KOPT-K1 (cell line): ENCODE measurements around the gene UMODL1.

Experiments used
- H3K27ac ChIP-seq: fragments of 200-600 bp; sonication (generic); 2 replicates; pipeline ENCODE4 v1.5.1; 2016; ENCODE audit warnings: antibody characterized with exemption, mild to moderate bottlenecking, low read depth, low read length; ENCODE audit not compliant: poor library complexity, severe bottlenecking
- H3K36me3 ChIP-seq: fragments of 200-600 bp; sonication (generic); 2 replicates; pipeline ENCODE4 v1.5.1; 2017; ENCODE audit warnings: antibody characterized with exemption, mild to moderate bottlenecking, low read length, moderate library complexity; ENCODE audit not compliant: insufficient read depth
- H3K9me3 ChIP-seq: fragments of 200-600 bp; sonication (generic); 2 replicates; pipeline ENCODE4 v1.5.1; 2017; ENCODE audit warnings: antibody characterized with exemption, low read length, mild to moderate bottlenecking; ENCODE audit not compliant: insufficient read depth, poor library complexity, severe bottlenecking

UMODL1 gene

DNA sequence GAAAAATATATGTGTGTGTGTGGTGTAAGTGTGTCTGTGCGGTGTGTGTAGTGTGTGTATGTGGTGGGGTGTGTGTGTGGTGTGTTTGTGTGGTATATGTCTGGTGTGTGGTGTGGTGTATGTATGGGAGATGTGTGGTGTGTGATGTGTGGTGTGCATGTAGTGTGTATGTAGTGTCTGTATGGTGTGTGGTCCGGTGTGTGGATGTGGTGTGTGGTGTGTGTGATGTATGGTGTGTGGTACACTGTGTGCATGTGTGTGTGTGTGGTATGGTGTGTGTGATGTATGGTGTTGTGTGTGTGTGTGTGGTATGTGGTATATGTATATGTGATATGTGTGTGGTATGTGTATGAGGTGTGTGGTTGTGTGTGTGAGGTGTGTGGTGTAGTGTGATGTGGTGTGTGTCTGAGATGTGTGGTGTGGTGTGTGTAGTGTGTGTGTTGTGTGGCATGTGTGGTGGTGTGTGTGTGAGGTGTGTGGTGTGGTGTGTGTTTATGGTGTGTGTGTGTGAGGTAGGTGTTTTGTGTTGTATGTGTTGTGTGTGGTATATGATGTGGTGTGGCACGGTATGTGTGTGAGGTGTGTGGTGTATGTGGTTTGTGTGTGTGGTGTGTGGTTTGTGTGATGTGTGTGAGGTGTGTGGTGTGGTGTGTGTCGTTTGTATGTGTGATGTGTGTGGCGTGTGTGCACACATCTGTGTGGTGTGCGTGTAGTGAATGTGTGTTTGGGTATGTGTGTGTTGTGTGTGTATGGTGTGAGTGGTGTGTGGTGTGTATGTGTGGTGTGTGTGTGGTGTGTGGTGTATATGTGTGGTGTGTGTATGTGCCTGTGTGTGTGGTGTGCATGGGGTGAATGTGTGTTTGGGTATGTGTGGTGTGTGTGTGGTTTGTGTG lies 112.5 kb downstream of the UMODL1 start:
- Histone ChIP-seq H3K36me3 (no peaks in the 10 kb centered on the region), H3K27ac (no peak overlapping the region), H3K9me3 (peaks cover 22% of the 10 kb centered on the region)

DNA sequence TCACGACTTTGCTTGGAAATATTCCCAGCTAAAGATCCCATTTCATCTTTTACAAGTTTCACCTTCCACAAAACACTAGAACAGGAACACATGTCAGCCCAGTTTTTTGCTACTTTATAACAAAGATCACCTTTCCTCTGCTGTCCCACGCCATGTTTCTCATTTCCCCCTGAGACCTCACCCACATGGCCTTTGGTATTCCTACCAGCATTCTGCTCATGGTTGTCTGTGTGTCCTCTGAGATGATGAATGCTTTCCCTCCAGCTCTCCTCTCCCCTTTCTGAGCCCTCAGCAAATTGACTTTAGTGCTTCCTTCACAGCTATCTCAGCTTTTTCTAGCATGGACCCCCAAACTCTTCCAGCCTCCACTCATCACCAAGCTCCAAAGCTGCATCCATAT lies 115.5 kb downstream of the UMODL1 start:
- no peaks in the 10 kb centered on the region for H3K36me3 ChIP-seq
- peak overlapping the region; percentile 93 for H3K27ac ChIP-seq

DNA sequence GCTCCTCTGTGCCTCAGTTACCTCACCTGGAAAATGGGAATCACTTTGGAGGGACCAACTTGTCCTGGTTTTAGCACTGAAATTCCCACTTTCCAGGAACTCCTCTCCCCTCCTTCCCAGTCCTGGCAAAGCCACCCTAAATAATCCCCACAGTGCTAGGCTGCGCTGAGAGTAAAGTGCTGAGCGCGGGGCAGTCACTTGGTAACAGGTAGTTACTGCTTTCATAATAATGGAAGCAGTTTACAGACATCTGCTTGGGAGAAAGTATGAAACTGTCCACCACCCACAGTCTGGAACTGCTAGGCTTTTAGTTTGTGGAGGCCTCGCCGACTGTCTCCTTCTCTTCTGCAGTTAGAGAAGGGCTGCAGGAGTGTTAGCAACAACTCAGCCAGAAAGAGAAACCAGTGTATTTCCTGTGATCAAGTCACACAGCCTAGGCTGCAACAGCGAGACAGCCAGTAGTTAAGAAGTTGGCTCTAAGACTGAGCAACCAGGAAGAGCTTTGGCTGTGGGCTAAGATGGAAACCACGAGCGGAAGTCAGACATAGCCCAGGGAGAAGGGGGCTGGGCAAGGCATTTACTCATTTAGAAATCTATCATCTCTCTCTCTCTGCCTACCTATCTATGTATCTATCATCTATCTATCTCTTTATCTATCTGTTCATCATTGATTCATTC lies 117.0 kb downstream of the UMODL1 start:
- peak overlapping the region; percentile 93 for H3K27ac ChIP-seq
- H3K9me3 ChIP-seq = peaks cover 14% of the 10 kb centered on the region
- no peaks in the 10 kb centered on the region for H3K36me3 ChIP-seq

More for the DNA sequence above, 115.5 kb downstream of the UMODL1 start:
- H3K9me3 ChIP-seq = peaks cover 22% of the 10 kb centered on the region

DNA sequence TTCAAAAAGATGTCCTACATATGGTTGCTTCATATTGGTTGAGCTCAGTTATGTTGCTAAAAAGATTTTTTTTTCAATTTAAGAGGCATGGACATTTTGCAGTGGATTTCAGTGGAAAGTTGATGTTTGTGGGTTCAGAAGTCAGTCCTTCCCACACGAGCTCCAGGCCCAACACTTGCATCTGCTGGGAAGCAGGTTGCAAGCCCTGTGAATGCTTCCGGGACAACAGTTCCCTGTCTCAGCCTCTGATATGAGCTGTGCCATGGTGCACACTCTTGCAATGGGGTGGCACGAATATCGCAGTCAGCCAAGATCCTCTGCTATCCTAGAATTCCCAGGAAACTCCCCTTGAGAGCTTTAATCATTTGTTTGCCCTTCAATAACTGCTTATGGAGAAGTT lies 117.5 kb downstream of the UMODL1 start:
- Histone ChIP-seq H3K36me3 (no peaks in the 10 kb centered on the region), H3K27ac (peak overlapping the region; percentile 93), H3K9me3 (peaks cover 13% of the 10 kb centered on the region)

DNA sequence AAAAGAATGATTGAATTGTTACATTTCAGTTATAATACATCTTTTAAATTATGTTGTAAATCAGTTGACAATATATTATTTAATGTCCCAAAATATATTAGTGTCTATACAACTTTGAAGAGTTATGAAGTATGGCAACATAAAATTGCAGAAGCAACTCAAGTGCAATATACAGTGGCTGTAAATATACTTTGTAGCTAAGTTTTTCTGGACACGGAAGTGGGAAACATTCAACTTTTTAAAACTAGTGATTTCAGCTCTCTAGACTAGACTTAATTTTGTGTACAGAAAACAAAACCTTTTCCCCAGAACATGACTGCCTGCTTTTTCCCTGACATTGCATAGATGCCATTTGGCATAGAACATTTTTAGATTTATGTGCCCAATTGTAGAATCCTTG lies 118.3 kb downstream of the UMODL1 start:
- Histone ChIP-seq H3K36me3 (no peaks in the 10 kb centered on the region), H3K9me3 (peaks cover 13% of the 10 kb centered on the region), H3K27ac (peak overlapping the region; percentile 24)

DNA sequence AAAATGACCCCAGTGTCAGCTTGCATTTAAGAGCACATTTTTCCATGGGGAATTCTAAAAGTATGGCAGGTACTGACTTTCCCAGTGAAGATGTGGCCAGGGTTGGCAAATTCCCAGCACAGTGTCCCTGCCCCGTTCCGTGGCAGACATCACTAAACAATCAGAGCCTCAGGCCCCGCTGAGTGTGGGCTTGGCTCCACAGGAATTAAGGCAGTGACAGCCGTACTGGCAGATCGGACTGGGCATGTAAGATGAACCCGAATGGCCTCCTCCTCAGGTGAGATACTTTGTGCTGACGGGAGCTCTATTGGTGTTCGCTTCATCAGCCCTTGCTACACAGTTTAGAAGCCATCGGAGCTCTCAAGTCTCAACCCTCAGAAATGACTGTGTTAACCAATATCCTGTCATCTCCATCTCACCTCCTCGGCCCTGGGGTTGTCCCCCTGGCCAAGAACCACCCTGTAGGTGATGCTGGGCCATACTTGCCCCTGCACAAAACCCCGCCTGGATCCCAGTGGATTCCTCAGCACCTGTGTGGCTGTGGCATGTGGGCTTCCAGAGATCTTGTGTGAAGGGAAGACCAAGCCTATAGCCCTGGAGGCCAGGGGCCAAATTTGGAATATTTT lies 118.9 kb downstream of the UMODL1 start:
- peak overlapping the region; percentile 24 for H3K27ac ChIP-seq
- no peaks in the 10 kb centered on the region for H3K36me3 ChIP-seq
- peaks cover 13% of the 10 kb centered on the region for H3K9me3 ChIP-seq

DNA sequence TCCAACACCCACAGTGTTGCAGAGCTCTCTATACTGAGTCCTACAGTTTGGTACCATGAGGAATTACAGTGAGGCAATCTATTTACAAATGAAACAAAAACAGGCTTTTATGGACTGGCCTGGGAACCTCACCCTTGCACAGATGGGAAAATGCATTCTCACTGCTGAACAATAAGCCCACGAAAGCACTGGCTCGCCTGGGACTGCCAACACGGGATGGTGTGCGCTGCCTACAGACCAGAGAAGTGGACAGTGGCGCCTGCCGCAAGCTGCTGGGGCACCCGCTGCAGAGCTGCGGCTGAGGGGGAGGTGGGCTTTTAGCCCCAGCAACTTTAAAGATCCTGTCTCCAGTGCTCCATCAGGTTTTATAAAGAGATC lies 119.4 kb downstream of the UMODL1 start:
- H3K36me3 ChIP-seq = no peaks in the 10 kb centered on the region
- peak overlapping the region; percentile 24 for H3K27ac ChIP-seq

DNA sequence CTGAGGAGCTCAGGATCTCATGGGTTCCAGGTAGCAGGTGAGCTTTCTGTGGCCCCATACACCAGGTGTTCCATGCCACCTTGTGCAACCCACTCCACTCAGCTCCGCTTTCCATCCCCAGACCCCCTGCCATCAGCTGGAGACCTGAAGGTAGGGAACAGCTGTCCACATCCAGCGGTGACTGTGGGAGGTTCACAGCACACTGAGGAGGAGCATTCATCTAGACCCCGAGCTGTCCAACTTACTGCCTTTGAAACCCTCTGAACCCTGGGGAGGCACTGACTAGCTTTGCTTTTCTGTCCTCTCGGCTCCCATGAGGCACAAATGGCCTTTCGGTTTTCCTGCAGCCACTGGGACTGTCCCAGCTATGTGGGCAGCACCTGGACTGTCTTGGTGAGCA lies 119.9 kb downstream of the UMODL1 start:
- H3K9me3 ChIP-seq = peaks cover 6% of the 10 kb centered on the region
- H3K27ac ChIP-seq = peak overlapping the region; percentile 24
- H3K36me3 ChIP-seq = no peaks in the 10 kb centered on the region

More for the DNA sequence above, 119.4 kb downstream of the UMODL1 start:
- H3K9me3 ChIP-seq = peaks cover 12% of the 10 kb centered on the region

DNA sequence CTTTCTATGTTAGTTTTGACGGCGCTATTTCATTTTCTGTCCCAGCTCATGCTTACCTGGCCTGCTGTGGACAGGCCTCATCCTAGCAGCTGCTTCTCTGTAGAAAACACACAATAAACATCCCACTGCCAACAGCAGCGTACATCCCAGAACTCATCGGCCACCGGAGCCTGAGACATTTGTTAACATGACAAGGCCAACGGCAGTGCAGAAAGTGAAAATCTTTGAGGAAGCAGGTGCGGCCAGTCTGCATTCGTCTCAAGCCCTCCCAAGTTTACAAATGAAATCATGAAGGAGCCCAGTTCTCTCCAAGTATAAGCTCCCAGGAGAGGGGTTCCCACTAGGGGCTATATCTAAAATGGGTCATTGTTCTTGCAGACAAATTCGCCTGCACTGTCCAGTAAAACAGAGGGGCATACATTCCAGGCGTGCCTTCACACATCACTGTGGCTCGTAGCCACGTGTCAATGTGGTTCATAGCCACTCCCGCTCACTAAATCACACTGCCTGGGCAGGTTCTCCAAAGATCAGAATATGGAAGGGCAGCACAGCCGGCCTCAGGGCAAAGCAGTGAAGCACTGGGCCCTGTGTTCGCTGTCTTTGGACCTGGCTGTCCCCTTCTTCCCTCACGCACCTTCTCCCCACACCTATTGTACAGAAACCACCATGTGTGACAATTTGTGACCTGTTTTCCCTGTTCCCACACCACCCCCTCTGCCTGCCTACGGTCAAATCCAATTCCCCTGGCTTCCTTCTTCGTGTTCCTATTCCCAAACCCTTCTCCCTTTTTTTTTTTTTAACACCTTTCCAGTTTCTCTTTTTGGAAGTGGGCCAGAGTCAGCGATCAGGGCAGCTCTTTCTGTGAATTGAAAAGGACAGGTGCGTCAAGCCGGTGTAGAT lies 120.8 kb downstream of the UMODL1 start:
- Histone ChIP-seq H3K36me3 (no peaks in the 10 kb centered on the region), H3K9me3 (no peaks in the 10 kb centered on the region), H3K27ac (no peak overlapping the region)
